ENCODE measurements around the gene CD33. TPM values are rescaled to one million over a fixed set of nuclear protein-coding genes. Genes with fewer than 3 reads are reported as not detected.

Gene CD33
- total and polyA plus RNA-seq, 2 donors (not counting 1 experiment from before 2014, with no cell fraction given): not detected

- no peak overlapping the region for H3K4me3 ChIP-seq (replicated peaks in 1 of 4; ENCODE audit: control extremely low read depth in 1 of 4, insufficient read depth in 1 of 4, low read depth in 3 of 4, low read length in 4 of 4)
- TF ChIP-seq CTCF (conservative IDR thresholded peaks at IDR 0.05 in 1 of 2, IDR thresholded peaks at IDR 0.05 in 1 of 2; ENCODE audit: low read depth in 1 of 2, low read length in 2 of 2) (no peak), EZH2 (IDR thresholded peaks at IDR 0.05; ENCODE audit: low read length, missing control alignments) (no peak)
- no peaks in the 10 kb centered on the region for H3K9me3 ChIP-seq (ENCODE audit: control insufficient read depth, insufficient read depth, low read depth, low read length)
- no peak overlapping the region for H3K9ac ChIP-seq (ENCODE audit: insufficient read depth, low read length)
- no peak overlapping the region for H2AFZ ChIP-seq (ENCODE audit: low read length)
- no peaks in the 10 kb centered on the region for H3K27me3 ChIP-seq (ENCODE audit: control insufficient read depth, insufficient read depth, low read length)
- no peak for DNase-seq (ENCODE audit: low read depth in 2 of 2)
- H3K4me1 ChIP-seq (ENCODE audit: control insufficient read depth, extremely low read depth, insufficient read depth, low read length): no peaks in the 10 kb centered on the region
- H3K27ac ChIP-seq (ENCODE audit: insufficient read depth, low read length): no peak overlapping the region
- no peaks in the 10 kb centered on the region for H3K36me3 ChIP-seq (ENCODE audit: control insufficient read depth, insufficient read depth, low read length)
- H3K4me2 ChIP-seq (ENCODE audit: extremely low read depth, insufficient read depth, low read length): no peak overlapping the region
- no peaks in the 10 kb centered on the region for H3K79me2 ChIP-seq (ENCODE audit: control insufficient read depth, insufficient read depth, low read length)
- H4K20me1 ChIP-seq (ENCODE audit: control insufficient read depth, extremely low read depth, insufficient read depth, low read length): no peaks in the 10 kb centered on the region
Observed at GRCh38 chr19:51224163-51224641, 678 bp upstream of the CD33 start.

GRCh38 chr19:51226067-51226466 lies 1.2 kb downstream of the CD33 start:
- H3K27ac ChIP-seq (ENCODE audit: insufficient read depth, low read length): no peak overlapping the region
- H3K79me2 ChIP-seq (ENCODE audit: control insufficient read depth, insufficient read depth, low read length): no peaks in the 10 kb centered on the region
- no peak for DNase-seq (ENCODE audit: low read depth in 2 of 2)
- no peaks in the 10 kb centered on the region for H3K27me3 ChIP-seq (ENCODE audit: control insufficient read depth, insufficient read depth, low read length)
- no peak overlapping the region for H3K9ac ChIP-seq (ENCODE audit: insufficient read depth, low read length)
- no peaks in the 10 kb centered on the region for H4K20me1 ChIP-seq (ENCODE audit: control insufficient read depth, extremely low read depth, insufficient read depth, low read length)
- H3K36me3 ChIP-seq (ENCODE audit: control insufficient read depth, insufficient read depth, low read length): no peaks in the 10 kb centered on the region
- TF ChIP-seq EZH2 (IDR thresholded peaks at IDR 0.05; ENCODE audit: low read length, missing control alignments): no peak
- TF ChIP-seq CTCF (conservative IDR thresholded peaks at IDR 0.05 in 1 of 2, IDR thresholded peaks at IDR 0.05 in 1 of 2; ENCODE audit: low read depth in 1 of 2, low read length in 2 of 2): no peak
- no peak overlapping the region for H3K4me3 ChIP-seq (replicated peaks in 1 of 4; ENCODE audit: control extremely low read depth in 1 of 4, insufficient read depth in 1 of 4, low read depth in 3 of 4, low read length in 4 of 4)
- no peak overlapping the region for H3K4me2 ChIP-seq (ENCODE audit: extremely low read depth, insufficient read depth, low read length)
- H2AFZ ChIP-seq (ENCODE audit: low read length): no peak overlapping the region
- H3K9me3 ChIP-seq (ENCODE audit: control insufficient read depth, insufficient read depth, low read depth, low read length): no peaks in the 10 kb centered on the region
- no peaks in the 10 kb centered on the region for H3K4me1 ChIP-seq (ENCODE audit: control insufficient read depth, extremely low read depth, insufficient read depth, low read length)

GRCh38 chr19:51227326-51227725 lies 2.4 kb downstream of the CD33 start:
- Histone ChIP-seq H3K27me3 (ENCODE audit: control insufficient read depth, insufficient read depth, low read length) (no peaks in the 10 kb centered on the region), H2AFZ (ENCODE audit: low read length) (no peak overlapping the region), H3K9ac (ENCODE audit: insufficient read depth, low read length) (no peak overlapping the region), H3K4me3 (replicated peaks in 1 of 4; ENCODE audit: control extremely low read depth in 1 of 4, insufficient read depth in 1 of 4, low read depth in 3 of 4, low read length in 4 of 4) (no peak overlapping the region), H3K4me2 (ENCODE audit: extremely low read depth, insufficient read depth, low read length) (no peak overlapping the region), H4K20me1 (ENCODE audit: control insufficient read depth, extremely low read depth, insufficient read depth, low read length) (no peaks in the 10 kb centered on the region), H3K79me2 (ENCODE audit: control insufficient read depth, insufficient read depth, low read length) (no peaks in the 10 kb centered on the region), H3K9me3 (ENCODE audit: control insufficient read depth, insufficient read depth, low read depth, low read length) (no peaks in the 10 kb centered on the region), H3K27ac (ENCODE audit: insufficient read depth, low read length) (no peak overlapping the region), H3K4me1 (ENCODE audit: control insufficient read depth, extremely low read depth, insufficient read depth, low read length) (no peaks in the 10 kb centered on the region), H3K36me3 (ENCODE audit: control insufficient read depth, insufficient read depth, low read length) (no peaks in the 10 kb centered on the region)
- DNase-seq (ENCODE audit: low read depth in 2 of 2): no peak
- TF ChIP-seq CTCF (conservative IDR thresholded peaks at IDR 0.05 in 1 of 2, IDR thresholded peaks at IDR 0.05 in 1 of 2; ENCODE audit: low read depth in 1 of 2, low read length in 2 of 2): no peak
- no peak for TF ChIP-seq EZH2 (IDR thresholded peaks at IDR 0.05; ENCODE audit: low read length, missing control alignments)

Data from fibroblast of lung (primary cell).